ENCODE results near the gene HEXIM1.

The HEXIM1 gene

DNA sequence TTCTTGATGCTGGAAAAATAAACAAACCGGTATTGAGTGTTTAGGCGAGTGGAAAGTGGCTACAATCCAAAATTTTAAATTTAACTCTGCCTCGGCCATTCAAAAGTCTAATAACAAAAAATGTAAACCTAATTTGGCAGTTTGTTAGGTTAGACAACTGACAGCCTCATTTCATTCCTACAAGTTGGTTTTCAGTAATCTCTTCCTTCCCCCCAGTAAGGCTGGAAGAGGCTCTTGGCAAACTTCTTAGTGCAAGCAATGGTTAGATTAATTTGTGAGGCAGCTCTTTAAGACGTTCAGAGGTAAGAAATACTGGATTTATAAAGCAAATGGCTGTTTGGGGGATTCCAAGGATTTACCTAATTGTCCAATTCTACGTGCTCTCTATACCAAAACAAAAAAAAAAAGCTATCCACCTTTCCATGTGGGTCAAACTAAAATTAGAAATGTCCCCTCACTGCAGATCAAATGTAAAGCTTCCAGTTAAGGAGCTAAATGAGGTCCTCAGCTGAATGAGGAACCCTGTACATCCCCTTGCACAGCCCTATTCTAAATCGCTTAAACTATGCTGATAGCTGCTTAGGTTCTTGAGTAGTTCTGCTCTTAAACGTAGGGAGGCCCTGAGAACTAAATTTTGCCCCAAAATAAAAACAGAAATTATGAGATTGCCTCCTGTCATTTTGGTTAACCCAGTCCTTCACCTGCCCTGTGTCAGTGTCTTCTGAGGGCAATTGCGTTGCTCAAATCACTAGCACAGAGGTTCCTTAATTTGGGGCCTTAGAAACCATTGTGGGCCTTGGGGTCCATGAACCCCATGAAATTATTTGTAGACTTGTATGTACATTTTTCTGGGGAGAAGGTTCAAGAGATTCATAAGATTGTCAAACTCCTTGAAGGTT, 2.9 kb downstream of the HEXIM1 start:
- H3K4me3 ChIP-seq (ENCODE audit: low read length): peak overlapping the region; percentile 98
- H3K4me1 ChIP-seq (ENCODE audit: control insufficient read depth, insufficient read depth, low read length): peaks cover 21% of the 10 kb centered on the region
- H3K9ac ChIP-seq (ENCODE audit: low read length): peak overlapping the region; percentile 99
- H3K27me3 ChIP-seq (replicated peaks; ENCODE audit: control insufficient read depth, insufficient read depth, low read length): no peaks in the 10 kb centered on the region
- no peaks in the 10 kb centered on the region for H3K36me3 ChIP-seq (ENCODE audit: control insufficient read depth, insufficient read depth, low read length, severe bottlenecking)
- peak; percentile 66 for DNase-seq (ENCODE audit: low read depth)
- no peaks in the 10 kb centered on the region for H3K9me3 ChIP-seq (ENCODE audit: control insufficient read depth, low read length)

DNA sequence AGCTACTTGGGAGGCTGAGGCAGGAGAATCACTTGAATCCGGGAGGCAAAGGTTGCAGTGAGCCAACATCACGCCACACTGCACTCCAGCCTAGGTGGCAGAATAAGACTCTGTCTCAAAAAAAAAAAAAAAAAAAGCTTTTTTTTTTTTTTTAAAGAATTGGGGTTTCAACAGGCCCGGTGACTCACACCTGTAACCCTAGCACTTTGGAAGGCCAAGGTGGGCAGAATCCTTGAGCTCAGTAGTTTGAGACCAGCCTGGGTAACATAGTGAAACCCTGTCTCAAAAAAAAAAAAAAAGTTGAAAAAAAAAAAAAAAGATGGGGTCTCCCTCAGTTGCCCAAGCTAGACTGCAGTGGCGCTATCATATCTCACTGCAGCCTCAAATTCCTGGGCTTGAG, 6.8 kb downstream of the HEXIM1 start:
- Histone ChIP-seq H3K9me3 (ENCODE audit: control insufficient read depth, low read length) (no peaks in the 10 kb centered on the region), H3K9ac (ENCODE audit: low read length) (no peak overlapping the region), H3K4me1 (ENCODE audit: control insufficient read depth, insufficient read depth, low read length) (peaks cover 33% of the 10 kb centered on the region), H3K36me3 (ENCODE audit: control insufficient read depth, insufficient read depth, low read length, severe bottlenecking) (no peaks in the 10 kb centered on the region), H3K4me3 (ENCODE audit: low read length) (no peak overlapping the region), H3K27me3 (replicated peaks; ENCODE audit: control insufficient read depth, insufficient read depth, low read length) (no peaks in the 10 kb centered on the region)
- no peak for DNase-seq (ENCODE audit: low read depth)

DNA sequence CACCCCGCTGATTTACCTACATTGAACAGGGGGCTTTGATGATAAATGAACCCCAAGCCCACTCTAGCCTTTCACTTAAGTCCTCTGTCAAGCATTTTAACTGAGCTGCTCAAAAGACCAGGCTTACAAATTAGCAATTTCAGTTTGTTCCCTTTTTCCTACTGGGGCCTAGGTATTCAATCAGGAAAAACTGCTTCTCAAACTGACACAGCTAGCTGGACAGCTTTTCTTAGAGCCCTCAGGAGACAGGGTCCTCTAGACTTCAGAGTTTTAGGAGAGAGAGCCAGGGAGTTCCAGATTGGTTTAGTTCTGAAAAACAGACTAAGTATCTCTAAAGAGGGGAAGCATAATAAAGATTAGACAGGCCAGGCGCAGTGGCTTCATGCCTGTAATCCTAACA, 7.2 kb downstream of the HEXIM1 start:
- Histone ChIP-seq H3K9me3 (ENCODE audit: control insufficient read depth, low read length) (no peaks in the 10 kb centered on the region), H3K4me1 (ENCODE audit: control insufficient read depth, insufficient read depth, low read length) (peaks cover 35% of the 10 kb centered on the region), H3K9ac (ENCODE audit: low read length) (no peak overlapping the region), H3K27me3 (replicated peaks; ENCODE audit: control insufficient read depth, insufficient read depth, low read length) (no peaks in the 10 kb centered on the region), H3K4me3 (ENCODE audit: low read length) (no peak overlapping the region), H3K36me3 (ENCODE audit: control insufficient read depth, insufficient read depth, low read length, severe bottlenecking) (no peaks in the 10 kb centered on the region)
- no peak for DNase-seq (ENCODE audit: low read depth)

DNA sequence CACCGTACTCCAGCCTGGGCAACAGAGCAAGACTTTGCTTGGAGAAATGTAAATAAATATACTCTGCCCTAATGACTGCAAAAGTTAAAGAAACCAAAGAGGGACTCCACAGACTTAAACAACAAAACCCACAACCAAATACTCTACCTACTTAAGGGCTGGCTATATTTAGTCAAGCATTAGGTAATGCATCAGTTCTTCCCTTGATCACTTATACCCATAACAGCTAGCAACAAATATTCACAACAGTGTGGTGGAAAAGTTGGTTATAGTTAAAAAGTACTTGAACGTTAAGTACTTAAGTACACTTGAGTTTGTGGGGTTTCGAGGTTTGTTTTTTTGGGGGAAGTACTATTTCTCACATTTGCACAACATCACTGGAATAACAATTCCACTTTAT, 8.0 kb downstream of the HEXIM1 start:
- H3K36me3 ChIP-seq (ENCODE audit: control insufficient read depth, insufficient read depth, low read length, severe bottlenecking): no peaks in the 10 kb centered on the region
- H3K9me3 ChIP-seq (ENCODE audit: control insufficient read depth, low read length): no peaks in the 10 kb centered on the region
- peaks cover 32% of the 10 kb centered on the region for H3K4me1 ChIP-seq (ENCODE audit: control insufficient read depth, insufficient read depth, low read length)
- no peaks in the 10 kb centered on the region for H3K27me3 ChIP-seq (replicated peaks; ENCODE audit: control insufficient read depth, insufficient read depth, low read length)
- H3K9ac ChIP-seq (ENCODE audit: low read length): no peak overlapping the region
- no peak overlapping the region for H3K4me3 ChIP-seq (ENCODE audit: low read length)
- DNase-seq (ENCODE audit: low read depth): no peak

DNA sequence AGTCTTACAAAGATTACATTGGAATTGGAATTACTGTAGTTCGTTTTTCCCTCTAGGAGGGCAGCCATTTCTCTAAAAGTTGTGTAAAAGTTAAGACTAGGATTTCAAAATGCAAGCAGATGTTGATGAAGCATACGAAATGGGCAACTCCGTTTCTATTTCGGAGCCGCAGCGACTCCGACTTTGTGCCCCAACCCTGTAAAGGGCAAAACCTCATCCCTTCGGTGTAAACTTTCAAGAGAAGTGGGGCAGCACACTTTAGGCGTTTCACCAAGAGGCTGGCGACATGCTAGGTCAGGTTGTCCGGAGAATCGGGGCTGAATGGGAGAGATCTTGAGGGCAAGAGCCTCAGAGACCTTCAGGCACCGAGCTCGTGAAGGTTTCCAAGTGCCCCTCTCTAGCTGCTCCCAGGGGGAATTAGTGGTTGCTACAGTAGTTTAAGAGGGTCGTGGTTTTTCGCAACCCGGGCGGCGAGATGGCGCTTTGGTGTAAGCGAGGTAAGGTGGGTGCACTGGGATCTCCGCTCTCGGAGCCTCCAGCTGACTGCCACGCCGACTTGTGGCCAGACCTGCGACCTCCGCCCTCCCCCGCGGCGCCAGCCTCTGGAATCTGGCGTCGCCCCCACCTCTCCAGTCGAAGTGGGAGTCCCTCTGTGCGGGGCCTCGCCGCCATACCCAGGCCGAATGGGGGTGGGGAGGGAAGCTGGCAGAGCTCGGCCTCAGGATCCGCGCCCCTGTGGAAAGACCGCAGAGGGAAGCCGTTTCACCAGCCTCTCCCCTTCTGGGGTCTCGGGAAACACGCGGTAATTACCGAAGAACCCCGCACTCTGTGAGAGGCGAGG, 12.4 kb downstream of the HEXIM1 start:
- peaks cover 33% of the 10 kb centered on the region for H3K4me1 ChIP-seq (ENCODE audit: control insufficient read depth, insufficient read depth, low read length)
- H3K4me3 ChIP-seq (ENCODE audit: low read length): peak overlapping the region; percentile 90
- H3K36me3 ChIP-seq (ENCODE audit: control insufficient read depth, insufficient read depth, low read length, severe bottlenecking): no peaks in the 10 kb centered on the region
- H3K9me3 ChIP-seq (ENCODE audit: control insufficient read depth, low read length): no peaks in the 10 kb centered on the region
- no peaks in the 10 kb centered on the region for H3K27me3 ChIP-seq (replicated peaks; ENCODE audit: control insufficient read depth, insufficient read depth, low read length)
- peak; percentile 82 for DNase-seq (ENCODE audit: low read depth)
- H3K9ac ChIP-seq (ENCODE audit: low read length): peak overlapping the region; percentile 100

DNA sequence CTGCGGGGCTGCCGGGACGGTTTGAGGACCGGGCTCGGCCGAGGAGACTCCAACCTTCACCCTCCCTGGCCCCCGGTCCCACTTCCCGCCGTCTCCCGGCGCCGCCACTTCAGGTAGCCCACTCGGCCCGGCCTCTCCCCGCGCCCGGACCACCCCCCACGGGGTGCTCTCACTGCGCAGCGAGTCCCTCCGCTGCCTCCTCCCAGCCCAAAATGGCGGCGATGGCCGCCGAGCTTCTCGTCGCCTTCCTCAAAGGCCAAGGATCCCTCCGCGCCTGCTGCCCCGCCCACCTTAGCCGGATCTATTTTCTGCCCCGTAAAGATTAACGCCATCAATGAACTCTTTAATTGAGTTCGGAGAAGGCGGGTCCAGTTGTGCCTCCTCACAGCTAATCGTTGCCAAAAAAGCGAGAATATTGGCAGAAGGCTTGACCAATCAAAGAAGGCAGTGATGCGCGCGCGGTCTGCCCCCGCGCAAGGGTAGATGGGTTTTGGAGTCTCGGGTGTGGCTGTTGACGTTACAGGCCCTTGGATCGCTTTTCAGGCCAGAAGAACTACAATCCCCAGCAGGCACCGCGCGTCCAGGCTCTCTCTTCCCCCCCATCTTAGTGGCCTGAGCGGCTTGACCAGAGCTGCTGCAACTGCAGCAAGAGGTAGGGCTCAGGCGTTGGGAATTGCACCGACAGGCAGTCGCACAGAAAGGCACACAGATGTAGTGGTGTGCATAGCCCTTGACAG, 13.2 kb downstream of the HEXIM1 start, which contains the start of gene HEXIM2:
Gene HEXIM2 (plus strand): TSS at position 588 of the 737 bp plus-strand sequence. CDS start 919 bp downstream, outside the sequence.
- peaks cover 33% of the 10 kb centered on the region for H3K4me1 ChIP-seq (ENCODE audit: control insufficient read depth, insufficient read depth, low read length)
- no peaks in the 10 kb centered on the region for H3K27me3 ChIP-seq (replicated peaks; ENCODE audit: control insufficient read depth, insufficient read depth, low read length)
- H3K36me3 ChIP-seq (ENCODE audit: control insufficient read depth, insufficient read depth, low read length, severe bottlenecking): no peaks in the 10 kb centered on the region
- H3K4me3 ChIP-seq (ENCODE audit: low read length): peak within 1 kb of the TSS; percentile 90
- peak; percentile 100 for DNase-seq (ENCODE audit: low read depth)
- H3K9ac ChIP-seq (ENCODE audit: low read length): peak within 1 kb of the TSS; percentile 100
- no peaks in the 10 kb centered on the region for H3K9me3 ChIP-seq (ENCODE audit: control insufficient read depth, low read length)

DNA sequence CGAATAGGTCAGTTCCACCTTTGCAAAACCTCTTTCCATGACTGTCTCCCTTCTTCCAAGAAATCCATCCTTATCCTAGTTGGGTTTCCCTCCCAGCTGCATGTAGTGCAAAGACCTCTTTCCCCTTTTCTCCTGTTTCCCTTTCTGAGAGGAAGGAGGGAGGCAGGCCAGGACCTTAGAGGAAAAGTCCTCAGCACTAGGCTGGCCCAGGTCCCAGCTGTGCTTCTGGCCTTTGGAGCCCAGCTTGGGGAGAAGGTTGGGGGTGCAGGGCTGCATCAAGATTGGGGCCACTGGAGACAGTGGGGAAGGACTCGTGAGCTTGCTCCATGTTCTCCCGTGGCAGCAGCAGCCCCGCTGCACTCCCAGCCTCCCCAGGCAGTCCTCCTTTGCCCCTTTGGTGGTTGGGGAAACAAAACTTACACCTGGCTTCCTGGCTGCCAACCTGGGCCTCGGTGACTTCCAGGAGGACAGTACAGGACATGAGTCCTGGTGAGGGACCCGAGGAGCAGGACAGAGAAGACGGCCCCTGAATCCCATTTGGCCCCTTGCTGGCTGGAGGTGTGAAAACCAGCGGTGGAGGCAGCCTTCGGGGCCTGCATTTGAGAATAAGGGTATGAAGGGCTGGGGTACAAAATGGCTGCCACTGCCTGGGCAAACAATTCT, 13.9 kb downstream of the HEXIM1 start:
- H3K4me3 ChIP-seq (ENCODE audit: low read length): peak overlapping the region; percentile 73
- no peaks in the 10 kb centered on the region for H3K36me3 ChIP-seq (ENCODE audit: control insufficient read depth, insufficient read depth, low read length, severe bottlenecking)
- H3K9me3 ChIP-seq (ENCODE audit: control insufficient read depth, low read length): no peaks in the 10 kb centered on the region
- H3K9ac ChIP-seq (ENCODE audit: low read length): peak overlapping the region; percentile 70
- peaks cover 33% of the 10 kb centered on the region for H3K4me1 ChIP-seq (ENCODE audit: control insufficient read depth, insufficient read depth, low read length)
- no peak for DNase-seq (ENCODE audit: low read depth)
- no peaks in the 10 kb centered on the region for H3K27me3 ChIP-seq (replicated peaks; ENCODE audit: control insufficient read depth, insufficient read depth, low read length)

DNA sequence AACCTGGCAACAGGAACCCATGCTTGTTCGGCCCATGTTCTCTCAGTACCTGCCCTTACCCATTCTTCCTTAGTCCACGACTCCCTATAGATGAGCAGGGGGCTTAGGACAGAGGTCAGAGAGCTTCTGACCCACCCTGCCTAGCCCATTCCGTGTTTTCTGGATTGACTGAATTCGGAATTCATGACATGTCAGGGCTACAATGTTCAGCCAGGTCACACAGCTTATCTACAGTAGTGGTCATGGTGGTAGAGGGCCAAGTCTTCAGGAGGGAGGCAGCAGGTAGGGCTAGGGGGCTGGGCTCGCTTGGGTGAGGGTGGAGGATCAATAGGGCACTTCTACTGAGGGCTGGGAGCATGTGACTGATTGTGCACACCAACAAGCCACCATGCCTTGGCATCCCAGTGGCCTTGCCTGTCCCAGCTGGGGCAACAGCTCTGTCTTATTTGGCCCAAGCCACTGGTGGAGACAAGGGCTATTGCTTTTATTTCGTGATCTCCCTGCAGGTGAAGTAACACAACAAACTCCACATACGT, 16.5 kb downstream of the HEXIM1 start:
- Histone ChIP-seq H3K27me3 (replicated peaks; ENCODE audit: control insufficient read depth, insufficient read depth, low read length) (no peaks in the 10 kb centered on the region), H3K36me3 (ENCODE audit: control insufficient read depth, insufficient read depth, low read length, severe bottlenecking) (peaks cover 3% of the 10 kb centered on the region), H3K4me3 (ENCODE audit: low read length) (no peak overlapping the region), H3K9ac (ENCODE audit: low read length) (no peak overlapping the region), H3K9me3 (ENCODE audit: control insufficient read depth, low read length) (no peaks in the 10 kb centered on the region), H3K4me1 (ENCODE audit: control insufficient read depth, insufficient read depth, low read length) (peaks cover 12% of the 10 kb centered on the region)
- DNase-seq (ENCODE audit: low read depth): no peak

DNA sequence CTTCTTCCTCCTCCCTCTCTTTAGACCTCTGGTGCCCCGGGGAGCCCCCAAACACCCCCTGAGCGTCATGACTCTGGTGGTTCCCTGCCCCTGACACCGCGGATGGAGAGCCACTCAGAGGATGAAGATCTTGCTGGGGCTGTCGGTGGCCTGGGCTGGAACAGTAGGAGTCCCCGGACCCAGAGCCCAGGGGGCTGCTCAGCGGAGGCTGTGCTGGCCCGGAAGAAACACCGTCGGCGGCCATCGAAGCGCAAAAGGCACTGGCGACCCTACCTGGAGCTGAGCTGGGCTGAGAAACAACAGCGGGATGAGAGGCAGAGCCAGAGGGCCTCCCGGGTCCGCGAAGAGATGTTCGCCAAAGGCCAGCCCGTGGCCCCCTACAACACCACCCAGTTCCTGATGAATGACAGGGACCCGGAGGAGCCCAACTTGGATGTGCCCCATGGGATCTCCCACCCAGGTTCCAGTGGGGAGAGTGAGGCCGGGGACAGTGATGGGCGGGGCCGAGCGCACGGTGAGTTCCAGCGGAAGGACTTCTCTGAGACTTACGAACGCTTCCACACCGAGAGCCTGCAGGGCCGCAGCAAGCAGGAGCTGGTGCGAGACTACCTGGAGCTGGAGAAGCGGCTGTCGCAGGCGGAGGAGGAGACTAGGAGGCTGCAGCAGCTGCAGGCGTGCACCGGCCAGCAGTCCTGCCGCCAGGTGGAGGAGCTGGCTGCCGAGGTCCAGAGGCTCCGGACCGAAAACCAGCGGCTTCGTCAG, 20.9 kb downstream of the HEXIM1 start:
- peaks cover 29% of the 10 kb centered on the region for H3K4me1 ChIP-seq (ENCODE audit: control insufficient read depth, insufficient read depth, low read length)
- H3K4me3 ChIP-seq (ENCODE audit: low read length): no peak overlapping the region
- H3K9me3 ChIP-seq (ENCODE audit: control insufficient read depth, low read length): no peaks in the 10 kb centered on the region
- no peaks in the 10 kb centered on the region for H3K27me3 ChIP-seq (replicated peaks; ENCODE audit: control insufficient read depth, insufficient read depth, low read length)
- DNase-seq (ENCODE audit: low read depth): no peak
- H3K36me3 ChIP-seq (ENCODE audit: control insufficient read depth, insufficient read depth, low read length, severe bottlenecking): peaks cover 3% of the 10 kb centered on the region
- H3K9ac ChIP-seq (ENCODE audit: low read length): no peak overlapping the region
